ENCODE results near the gene CARD10.
A peak's percentile ranks its signal among the peaks of the same experiment; 100 is the strongest.
"Not testable (repeated sequence)": the region's sequence is repeated elsewhere in the genome, so short reads cannot be mapped to it uniquely, and the experiment has no call there.

CARD10 gene

DNA sequence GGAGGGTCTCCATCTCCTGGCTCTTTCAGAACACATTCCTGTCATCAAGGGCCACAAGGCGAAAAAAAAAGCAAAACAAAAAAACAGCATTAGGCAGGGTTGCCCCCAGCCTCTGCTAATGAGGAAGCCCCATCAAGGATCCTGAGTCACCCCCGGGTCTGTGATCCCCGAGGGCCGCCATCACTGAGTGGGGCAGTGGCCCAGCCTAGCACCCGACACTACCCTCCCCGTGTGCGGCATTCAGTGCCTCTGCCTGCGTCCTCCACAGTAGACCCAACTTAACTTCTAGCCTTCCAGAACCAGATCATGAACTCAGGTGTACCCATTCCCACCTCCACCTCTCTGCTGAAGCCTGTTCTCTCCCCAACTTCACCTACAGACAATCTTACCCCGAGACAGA, 34.5 kb upstream of the CARD10 start:
- Histone ChIP-seq H3K27ac (ENCODE audit: low read depth, low read length) (no peak overlapping the region), H3K4me3 (ENCODE audit: low read depth, low read length) (no peak overlapping the region), H3K9ac (ENCODE audit: low read length) (no peak overlapping the region), H3K27me3 (ENCODE audit: control insufficient read depth, insufficient read depth, low read length) (peaks cover 20% of the 10 kb centered on the region; the same call in 1 of the 2 replicates), H3K9me3 (ENCODE audit: control insufficient read depth, insufficient read depth, low read depth, low read length) (no peaks in the 10 kb centered on the region), H3K36me3 (ENCODE audit: control insufficient read depth, insufficient read depth, low read length) (no peaks in the 10 kb centered on the region), H3K4me1 (ENCODE audit: control insufficient read depth, insufficient read depth, low read length) (peaks cover 38% of the 10 kb centered on the region)

- Histone ChIP-seq H3K36me3 (ENCODE audit: control insufficient read depth, insufficient read depth, low read length) (no peaks in the 10 kb centered on the region), H3K4me1 (ENCODE audit: control insufficient read depth, insufficient read depth, low read length) (peaks cover 38% of the 10 kb centered on the region), H3K9me3 (ENCODE audit: control insufficient read depth, insufficient read depth, low read depth, low read length) (no peaks in the 10 kb centered on the region), H3K27me3 (ENCODE audit: control insufficient read depth, insufficient read depth, low read length) (peaks cover 17% of the 10 kb centered on the region; the same call in 1 of the 2 replicates), H3K27ac (ENCODE audit: low read depth, low read length) (no peak overlapping the region), H3K9ac (ENCODE audit: low read length) (no peak overlapping the region), H3K4me3 (ENCODE audit: low read depth, low read length) (no peak overlapping the region)
These were observed 33.4 kb upstream of the CARD10 start for GRCh38 chr22:37552524-37553163.

- Histone ChIP-seq H3K9ac (ENCODE audit: low read length) (no peak overlapping the region), H3K9me3 (ENCODE audit: control insufficient read depth, insufficient read depth, low read depth, low read length) (no peaks in the 10 kb centered on the region), H3K4me3 (ENCODE audit: low read depth, low read length) (no peak overlapping the region), H3K36me3 (ENCODE audit: control insufficient read depth, insufficient read depth, low read length) (no peaks in the 10 kb centered on the region), H3K27me3 (ENCODE audit: control insufficient read depth, insufficient read depth, low read length) (peaks cover 11% of the 10 kb centered on the region; the same call in 1 of the 2 replicates), H3K27ac (ENCODE audit: low read depth, low read length) (no peak overlapping the region), H3K4me1 (ENCODE audit: control insufficient read depth, insufficient read depth, low read length) (peaks cover 40% of the 10 kb centered on the region)
These were observed 32.8 kb upstream of the CARD10 start for GRCh38 chr22:37551981-37552380.

GRCh38 chr22:37550921-37551320, 31.7 kb upstream of the CARD10 start:
- not testable (repeated sequence) for H3K9ac ChIP-seq (ENCODE audit: low read length); H3K36me3 ChIP-seq (ENCODE audit: control insufficient read depth, insufficient read depth, low read length); H3K4me3 ChIP-seq (ENCODE audit: low read depth, low read length); H3K9me3 ChIP-seq (ENCODE audit: control insufficient read depth, insufficient read depth, low read depth, low read length); H3K27ac ChIP-seq (ENCODE audit: low read depth, low read length); H3K27me3 ChIP-seq (ENCODE audit: control insufficient read depth, insufficient read depth, low read length)
- H3K4me1 ChIP-seq (ENCODE audit: control insufficient read depth, insufficient read depth, low read length), result peaks cover 38% of the 10 kb centered on the region

DNA sequence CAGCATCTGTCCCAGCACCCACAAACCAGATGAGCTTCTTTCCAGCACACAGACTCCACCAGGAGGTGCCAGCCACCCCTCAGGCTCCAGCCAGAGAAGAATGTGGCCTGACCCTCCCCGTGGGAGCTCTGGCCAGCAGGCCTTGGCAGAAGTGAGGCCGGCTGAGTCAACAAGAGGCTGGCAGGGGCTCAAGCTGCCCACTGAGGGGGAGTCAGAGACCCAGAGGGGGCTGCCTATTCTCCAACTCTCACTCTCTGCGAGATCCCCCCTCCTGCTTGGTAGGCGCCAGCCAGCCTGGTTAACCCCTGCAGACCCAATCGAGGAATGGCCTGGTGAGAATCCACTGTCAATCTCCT, 30.5 kb upstream of the CARD10 start:
- Histone ChIP-seq H3K9ac (ENCODE audit: low read length) (peak overlapping the region; percentile 10), H3K27me3 (ENCODE audit: control insufficient read depth, insufficient read depth, low read length) (no peaks in the 10 kb centered on the region), H3K27ac (ENCODE audit: low read depth, low read length) (no peak overlapping the region), H3K4me3 (ENCODE audit: low read depth, low read length) (no peak overlapping the region), H3K4me1 (ENCODE audit: control insufficient read depth, insufficient read depth, low read length) (peaks cover 48% of the 10 kb centered on the region), H3K36me3 (ENCODE audit: control insufficient read depth, insufficient read depth, low read length) (no peaks in the 10 kb centered on the region), H3K9me3 (ENCODE audit: control insufficient read depth, insufficient read depth, low read depth, low read length) (no peaks in the 10 kb centered on the region)

DNA sequence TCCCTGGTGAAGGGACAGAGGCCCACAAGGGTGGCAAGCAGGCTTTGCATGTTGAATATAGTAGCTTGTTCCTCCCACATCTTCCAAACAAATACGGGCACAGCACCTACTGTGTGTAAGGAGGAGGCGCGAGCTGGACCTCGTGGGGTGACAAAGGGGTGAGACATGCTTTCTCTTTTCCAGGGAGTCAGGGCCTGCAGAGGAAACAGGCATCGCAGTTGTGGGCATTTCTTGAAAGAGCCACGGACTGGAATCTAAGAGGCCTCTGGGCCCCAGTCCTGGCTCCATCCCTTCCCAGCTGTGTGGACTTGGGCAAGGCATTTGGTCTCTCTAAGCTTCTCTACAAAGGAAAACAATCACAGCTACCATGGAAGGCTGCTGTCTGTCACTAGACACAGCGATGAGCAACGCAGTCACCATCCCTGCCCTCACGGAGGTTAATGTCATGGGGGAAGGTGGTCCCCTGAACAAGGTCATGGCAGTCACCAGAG, 28.1 kb upstream of the CARD10 start:
- H3K4me3 ChIP-seq (ENCODE audit: low read depth, low read length), result no peak overlapping the region
- no peaks in the 10 kb centered on the region for H3K36me3 ChIP-seq (ENCODE audit: control insufficient read depth, insufficient read depth, low read length)
- H3K9ac ChIP-seq (ENCODE audit: low read length), result no peak overlapping the region
- no peaks in the 10 kb centered on the region for H3K9me3 ChIP-seq (ENCODE audit: control insufficient read depth, insufficient read depth, low read depth, low read length)
- H3K27ac ChIP-seq (ENCODE audit: low read depth, low read length), result peak overlapping the region; percentile 73; the same call in 1 of the 2 replicates
- no peaks in the 10 kb centered on the region for H3K27me3 ChIP-seq (ENCODE audit: control insufficient read depth, insufficient read depth, low read length)
- peaks cover 40% of the 10 kb centered on the region for H3K4me1 ChIP-seq (ENCODE audit: control insufficient read depth, insufficient read depth, low read length)

- Histone ChIP-seq H3K4me3 (ENCODE audit: low read depth, low read length) (peak overlapping the region; percentile 46), H3K36me3 (ENCODE audit: control insufficient read depth, insufficient read depth, low read length) (no peaks in the 10 kb centered on the region), H3K9me3 (ENCODE audit: control insufficient read depth, insufficient read depth, low read depth, low read length) (no peaks in the 10 kb centered on the region), H3K4me1 (ENCODE audit: control insufficient read depth, insufficient read depth, low read length) (peaks cover 41% of the 10 kb centered on the region), H3K9ac (ENCODE audit: low read length) (peak overlapping the region; percentile 59), H3K27me3 (ENCODE audit: control insufficient read depth, insufficient read depth, low read length) (no peaks in the 10 kb centered on the region), H3K27ac (ENCODE audit: low read depth, low read length) (peak overlapping the region; percentile 73; the same call in 1 of the 2 replicates)
These were observed 27.4 kb upstream of the CARD10 start for GRCh38 chr22:37546437-37547250.

- no peaks in the 10 kb centered on the region for H3K27me3 ChIP-seq (ENCODE audit: control insufficient read depth, insufficient read depth, low read length)
- H3K4me3 ChIP-seq (ENCODE audit: low read depth, low read length), result peak overlapping the region; percentile 46
- H3K36me3 ChIP-seq (ENCODE audit: control insufficient read depth, insufficient read depth, low read length), result no peaks in the 10 kb centered on the region
- H3K9ac ChIP-seq (ENCODE audit: low read length), result peak overlapping the region; percentile 59
- no peaks in the 10 kb centered on the region for H3K9me3 ChIP-seq (ENCODE audit: control insufficient read depth, insufficient read depth, low read depth, low read length)
- H3K4me1 ChIP-seq (ENCODE audit: control insufficient read depth, insufficient read depth, low read length), result peaks cover 41% of the 10 kb centered on the region
- H3K27ac ChIP-seq (ENCODE audit: low read depth, low read length), result peak overlapping the region; percentile 73; the same call in 1 of the 2 replicates
These were observed 26.7 kb upstream of the CARD10 start for GRCh38 chr22:37545703-37546436.

DNA sequence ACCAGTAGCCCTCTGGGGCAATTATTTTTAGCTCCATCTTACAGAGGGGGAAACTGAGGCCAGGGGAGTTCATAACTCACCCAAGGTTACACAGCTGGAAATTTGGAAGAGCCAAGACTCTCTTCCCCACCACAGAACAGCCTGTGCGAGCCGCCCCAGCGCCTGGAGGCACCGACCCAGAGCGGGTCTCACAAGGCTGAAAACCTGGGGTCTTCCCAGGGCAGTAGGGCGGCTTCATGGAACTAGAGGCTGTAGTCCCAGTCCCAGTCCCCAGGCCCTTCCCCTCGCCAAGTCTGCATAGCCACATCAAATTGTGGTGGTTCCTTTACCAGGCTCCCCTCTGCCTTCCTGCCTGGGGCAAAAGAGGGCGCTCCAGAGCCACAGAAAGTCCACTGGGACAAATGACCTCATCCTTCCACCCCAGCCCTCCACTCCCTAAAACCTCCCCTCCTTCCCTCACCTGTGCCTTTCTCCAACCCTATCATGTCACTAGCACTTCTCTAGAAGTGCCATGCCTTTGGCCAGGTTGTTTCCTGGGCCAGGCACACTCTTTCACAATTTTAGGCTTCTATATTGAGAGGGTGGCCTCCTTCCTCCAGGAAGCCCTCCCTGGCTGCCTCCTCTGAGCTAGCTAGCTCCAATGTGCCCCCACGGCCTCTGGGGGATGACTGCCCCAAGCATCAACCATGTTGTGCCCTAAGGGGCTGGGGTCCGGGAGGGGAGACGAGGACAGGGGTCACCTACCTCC, 25.9 kb upstream of the CARD10 start:
- Histone ChIP-seq H3K36me3 (ENCODE audit: control insufficient read depth, insufficient read depth, low read length) (no peaks in the 10 kb centered on the region), H3K9me3 (ENCODE audit: control insufficient read depth, insufficient read depth, low read depth, low read length) (no peaks in the 10 kb centered on the region), H3K4me3 (ENCODE audit: low read depth, low read length) (peak overlapping the region; percentile 46), H3K9ac (ENCODE audit: low read length) (peak overlapping the region; percentile 40), H3K4me1 (ENCODE audit: control insufficient read depth, insufficient read depth, low read length) (peaks cover 44% of the 10 kb centered on the region), H3K27me3 (ENCODE audit: control insufficient read depth, insufficient read depth, low read length) (no peaks in the 10 kb centered on the region), H3K27ac (ENCODE audit: low read depth, low read length) (peak overlapping the region; percentile 73; the same call in 1 of the 2 replicates)

DNA sequence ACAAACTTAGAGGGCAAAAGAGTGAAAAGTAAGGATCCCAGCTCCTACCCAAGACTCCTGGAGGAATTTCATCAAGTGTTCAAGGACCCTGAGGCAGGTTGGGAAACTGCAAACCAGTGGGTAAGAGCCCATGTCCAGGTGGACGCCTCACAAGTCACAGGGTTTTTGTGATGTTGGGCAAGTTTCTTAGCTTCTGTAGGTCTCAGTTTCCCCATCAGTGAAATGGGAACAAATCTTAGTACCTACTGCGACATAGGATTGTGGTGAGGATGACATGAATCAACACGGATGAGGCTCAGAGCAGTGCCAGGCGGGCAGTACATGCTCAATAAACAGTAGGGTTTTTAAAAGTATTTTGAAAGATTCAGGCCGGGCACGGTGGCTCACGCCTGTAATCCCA, 23.7 kb upstream of the CARD10 start:
- Histone ChIP-seq H3K27me3 (ENCODE audit: control insufficient read depth, insufficient read depth, low read length) (no peaks in the 10 kb centered on the region), H3K9ac (ENCODE audit: low read length) (no peak overlapping the region), H3K4me1 (ENCODE audit: control insufficient read depth, insufficient read depth, low read length) (peaks cover 38% of the 10 kb centered on the region), H3K36me3 (ENCODE audit: control insufficient read depth, insufficient read depth, low read length) (no peaks in the 10 kb centered on the region), H3K9me3 (ENCODE audit: control insufficient read depth, insufficient read depth, low read depth, low read length) (no peaks in the 10 kb centered on the region), H3K4me3 (ENCODE audit: low read depth, low read length) (no peak overlapping the region), H3K27ac (ENCODE audit: low read depth, low read length) (no peak overlapping the region)

Data from HUES6 (cell line).